ENCODE data around the gene UCMA. TPM values are rescaled to one million over a fixed set of nuclear protein-coding genes. Genes with fewer than 3 reads are reported as not detected.
A peak's percentile ranks its signal among the peaks of the same experiment; 100 is the strongest.

The UCMA gene
- total RNA-seq, 1 experiment from 2014 or later: not detected

DNA sequence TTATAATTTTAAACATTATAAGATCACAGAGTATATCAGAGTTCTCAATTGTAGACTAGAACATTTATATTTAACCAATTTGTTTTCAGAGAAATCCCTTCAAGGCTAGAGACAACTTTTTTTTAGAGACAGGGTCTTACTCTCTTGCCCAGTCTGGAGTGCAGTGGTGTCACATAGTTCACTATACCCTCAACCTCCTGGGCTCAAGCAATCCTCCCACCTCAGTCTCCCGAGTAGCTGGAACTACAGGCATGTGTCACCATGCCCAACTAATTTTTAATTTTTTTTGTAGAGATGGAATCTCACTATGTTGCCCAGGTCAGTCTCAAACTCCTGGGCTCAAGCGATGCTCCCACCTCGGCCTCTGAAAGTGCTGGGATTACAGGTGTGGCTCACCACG is 15.3 kb downstream of the UCMA start:
- Histone ChIP-seq H3K27me3 (ENCODE audit: insufficient read depth, low read length) (no peaks in the 10 kb centered on the region), H3K4me2 (ENCODE audit: low read length) (peak overlapping the region; percentile 63; the same call in 1 of the 2 replicates), H3K27ac (ENCODE audit: low read depth, low read length) (no peak overlapping the region), H3K36me3 (ENCODE audit: control insufficient read depth in 1 of 2, insufficient read depth in 2 of 2, low read length in 2 of 2) (no peaks in the 10 kb centered on the region), H2AFZ (ENCODE audit: low read depth, low read length, poor library complexity, severe bottlenecking) (no peak overlapping the region), H3K9me3 (ENCODE audit: control insufficient read depth in 1 of 2, insufficient read depth in 1 of 2, low read depth in 1 of 2, low read length in 2 of 2) (no peaks in the 10 kb centered on the region), H3K4me3 (replicated peaks in 1 of 2; ENCODE audit: low read depth in 1 of 2, low read length in 2 of 2) (no peak overlapping the region), H3K79me2 (ENCODE audit: insufficient read depth, low read length) (no peaks in the 10 kb centered on the region), H4K20me1 (ENCODE audit: insufficient read depth) (no peaks in the 10 kb centered on the region), H3K9me2 (ENCODE audit: insufficient read depth) (no peaks in the 10 kb centered on the region), H3K4me1 (ENCODE audit: control insufficient read depth in 1 of 2, insufficient read depth in 2 of 2, low read length in 2 of 2) (peaks cover 4 to 11% of the 10 kb centered on the region in 2 experiments; a peak in 3 of 4 replicates), H3K9ac (ENCODE audit: low read length) (no peak overlapping the region)
- BruUV-seq (replicated peaks): no TSS peak
- ATAC-seq: no peak
- TF ChIP-seq POLR2AphosphoS5 (IDR thresholded peaks at IDR 0.05; ENCODE audit: low read depth, low read length) (no peak), EZH2phosphoT487 (IDR thresholded peaks at IDR 0.05; ENCODE audit: borderline replicate concordance) (no peak), FOSL1 (IDR thresholded peaks at IDR 0.05; ENCODE audit: low read depth) (no peak), EGR1 (IDR thresholded peaks at IDR 0.05; ENCODE audit: low read depth) (no peak)
- intact Hi-C loops (cut with micrococcal nuclease): no loop called here
- ChIA-PET RAD21 (ENCODE audit: low non-redundant PET in 1 of 2, low total read pairs in 2 of 2, uncharacterized antibody in 2 of 2, unreplicated experiment in 2 of 2) (no interaction called here), CTCF (interaction anchor here (1.0 to 1.5 kb wide), 2 partner anchors 12 to 84 kb away, joined by 3 to 6 read pairs; no protein-coding TSS in a partner anchor), POLR2A (no interaction called here)
- DNase-seq (ENCODE audit: low read depth, low spot score): no peak

DNA sequence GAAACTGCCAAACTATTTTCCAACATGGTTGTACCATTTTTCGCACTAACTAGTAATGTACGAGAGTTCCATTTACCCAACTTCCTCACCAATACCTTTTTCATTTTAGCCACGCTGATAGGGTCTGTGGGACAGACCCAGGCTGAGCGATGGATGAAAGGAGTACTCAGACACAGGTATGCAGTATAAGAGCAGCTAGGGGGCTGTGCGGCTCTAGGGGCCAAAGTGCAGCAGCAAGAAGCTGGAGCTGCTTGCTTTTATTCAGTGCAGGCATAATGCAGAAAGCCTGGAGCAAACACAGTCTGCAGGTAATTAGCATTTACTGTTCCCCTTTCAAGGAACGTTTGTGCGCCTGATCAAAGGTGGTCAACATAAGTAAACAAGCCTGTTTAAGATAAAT is 21.0 kb downstream of the UCMA start:
- BruUV-seq (replicated peaks): no TSS peak
- no peaks in the 10 kb centered on the region for H3K4me1 ChIP-seq (ENCODE audit: control insufficient read depth in 1 of 2, insufficient read depth in 2 of 2, low read length in 2 of 2)
- H3K79me2 ChIP-seq (ENCODE audit: insufficient read depth, low read length): no peaks in the 10 kb centered on the region
- ChIA-PET POLR2A (no interaction called here), CTCF (no interaction called here), RAD21 (ENCODE audit: low non-redundant PET in 1 of 2, low total read pairs in 2 of 2, uncharacterized antibody in 2 of 2, unreplicated experiment in 2 of 2) (no interaction called here)
- H3K9ac ChIP-seq (ENCODE audit: low read length): no peak overlapping the region
- no peaks in the 10 kb centered on the region for H4K20me1 ChIP-seq (ENCODE audit: insufficient read depth)
- DNase-seq (ENCODE audit: low read depth, low spot score) (no peak), ATAC-seq (no peak)
- peaks cover 7 to 25% of the 10 kb centered on the region in 2 experiments; a peak in 3 of 4 replicates for H3K36me3 ChIP-seq (ENCODE audit: control insufficient read depth in 1 of 2, insufficient read depth in 2 of 2, low read length in 2 of 2)
- H3K4me2 ChIP-seq (ENCODE audit: low read length): no peak overlapping the region
- H3K9me3 ChIP-seq (ENCODE audit: control insufficient read depth in 1 of 2, insufficient read depth in 1 of 2, low read depth in 1 of 2, low read length in 2 of 2): no peaks in the 10 kb centered on the region
- intact Hi-C loops (cut with micrococcal nuclease): no loop called here
- H2AFZ ChIP-seq (ENCODE audit: low read depth, low read length, poor library complexity, severe bottlenecking): no peak overlapping the region
- no peaks in the 10 kb centered on the region for H3K27me3 ChIP-seq (ENCODE audit: insufficient read depth, low read length)
- H3K27ac ChIP-seq (ENCODE audit: low read depth, low read length): no peak overlapping the region
- no peak overlapping the region for H3K4me3 ChIP-seq (replicated peaks in 1 of 2; ENCODE audit: low read depth in 1 of 2, low read length in 2 of 2)
- H3K9me2 ChIP-seq (ENCODE audit: insufficient read depth): no peaks in the 10 kb centered on the region
- TF ChIP-seq ATF3 (IDR thresholded peaks at IDR 0.05) (no peak), EGR1 (IDR thresholded peaks at IDR 0.05; ENCODE audit: low read depth) (no peak), ZBTB33 (IDR thresholded peaks at IDR 0.05; ENCODE audit: extremely low read depth, insufficient replicate concordance, low read length) (no peak), EZH2phosphoT487 (IDR thresholded peaks at IDR 0.05; ENCODE audit: borderline replicate concordance) (no peak), FOSL1 (IDR thresholded peaks at IDR 0.05; ENCODE audit: low read depth) (no peak), REST (IDR thresholded peaks at IDR 0.05; ENCODE audit: low read depth) (no peak), CEBPB (IDR thresholded peaks at IDR 0.05; ENCODE audit: low read depth) (no peak), RAD21 (IDR thresholded peaks at IDR 0.05; ENCODE audit: low read depth) (no peak), JUND (IDR thresholded peaks at IDR 0.05) (no peak), SIN3A (IDR thresholded peaks at IDR 0.05; ENCODE audit: low read depth) (no peak), CTCF (IDR thresholded peaks at IDR 0.05 in 2 of 3, conservative IDR thresholded peaks at IDR 0.05 in 1 of 3; ENCODE audit: borderline replicate concordance in 1 of 3, insufficient read depth in 1 of 3, low read depth in 2 of 3, low read length in 2 of 3) (no peak), POLR2AphosphoS5 (IDR thresholded peaks at IDR 0.05; ENCODE audit: low read depth, low read length) (no peak), POLR2A (IDR thresholded peaks at IDR 0.05; ENCODE audit: borderline replicate concordance, extremely low read depth, insufficient read depth, insufficient read length) (no peak)

All from HCT116 (cell line).